GM21723 (cell line): ENCODE measurements around the gene MORN4.

ENCODE experiments used
- ATAC-seq: cut with Tn5 transposase; IDR thresholded peaks from one replicate; pipeline ENCODE4 v1.9.1; 2021; ENCODE audit warnings: mild to moderate bottlenecking, moderate library complexity; ENCODE audit not compliant: unreplicated experiment

Gene MORN4

GRCh38 chr10:97575127-97575668 lies 58.1 kb downstream of the MORN4 start:
- ATAC-seq, result no peak

GRCh38 chr10:97574374-97575126 lies 58.8 kb downstream of the MORN4 start:
- no peak for ATAC-seq

- no peak for ATAC-seq
These were observed 59.6 kb downstream of the MORN4 start for GRCh38 chr10:97573672-97574071.

- no peak for ATAC-seq
These were observed 60.3 kb downstream of the MORN4 start for GRCh38 chr10:97573021-97573420.

- ATAC-seq, result no peak
These were observed 60.9 kb downstream of the MORN4 start, which contains the start of gene ANKRD2 for GRCh38 chr10:97572214-97572989. Gene ANKRD2, plus strand, starts transcription at chr10:97572779. Its CDS starts 10 bp downstream, at chr10:97572789.

GRCh38 chr10:97571622-97572021 lies 61.7 kb downstream of the MORN4 start:
- no peak for ATAC-seq

- no peak for ATAC-seq
These were observed 62.4 kb downstream of the MORN4 start for GRCh38 chr10:97570789-97571471.

GRCh38 chr10:97570146-97570788 lies 63.0 kb downstream of the MORN4 start:
- ATAC-seq, result no peak

- no peak for ATAC-seq
These were observed 65.4 kb downstream of the MORN4 start for GRCh38 chr10:97567891-97568290.

- ATAC-seq, result no peak
These were observed 66.8 kb downstream of the MORN4 start for GRCh38 chr10:97566336-97566996.

- no peak for ATAC-seq
These were observed 68.5 kb downstream of the MORN4 start for GRCh38 chr10:97564776-97565175.
